Limb (tissue), 2 donors: Measurements from ENCODE around the gene BCL7C.
"Not testable (repeated sequence)": the region's sequence is repeated elsewhere in the genome, so short reads cannot be mapped to it uniquely, and the experiment has no call there.

Experiments used
- DNase-seq, 2 donors: peaks; one replicate each; pipeline ENCODE4 v3.0.0-alpha.2; 2016; ENCODE audit errors: extremely low spot score in 2 of 2

The BCL7C gene

DNA sequence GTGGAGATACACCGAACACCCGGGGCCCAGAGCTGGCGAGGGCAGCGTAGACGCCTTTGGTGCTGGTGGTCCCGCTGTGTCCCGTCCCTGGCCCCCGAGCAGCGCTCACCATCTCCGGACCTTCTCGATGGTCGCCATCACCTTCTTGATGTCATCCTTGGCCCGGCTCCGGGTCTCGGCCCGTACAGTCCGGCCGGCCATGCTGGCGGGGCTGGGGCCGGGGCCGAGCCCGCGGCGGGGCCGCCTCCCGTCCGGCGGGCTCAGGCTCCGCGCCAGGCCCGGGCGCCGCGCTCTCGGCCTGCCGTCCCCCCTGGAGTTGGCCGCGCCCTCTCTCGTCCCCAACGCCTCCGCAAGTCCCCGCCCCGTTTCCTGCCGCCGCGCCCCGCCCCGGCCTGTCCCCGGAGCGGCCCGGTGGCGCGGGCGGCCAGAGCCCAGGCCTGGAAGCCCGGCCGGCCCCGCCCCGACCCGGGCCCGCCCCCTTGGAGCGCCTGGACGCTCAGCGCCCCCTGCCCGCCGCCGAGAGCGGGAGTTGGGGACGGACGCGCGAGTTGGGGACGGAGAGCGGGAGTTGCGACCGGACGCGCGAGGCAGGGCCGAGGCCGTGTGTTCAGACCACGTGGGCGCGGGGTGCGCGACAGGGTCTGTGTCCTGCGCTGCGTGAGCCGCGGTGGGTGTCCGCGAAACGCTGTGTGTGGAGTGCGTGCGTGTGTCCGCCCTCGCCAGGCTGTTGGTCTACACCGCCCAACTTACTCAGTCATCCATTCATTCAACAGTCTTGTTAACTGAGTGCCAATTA is at the start of gene BCL7C:
BCL7C (minus strand) TSS at position 334 of the 796 bp plus-strand sequence; CDS start at position 201, 133 bp downstream.
- DNase-seq, result peak; percentile 83 to 92

DNA sequence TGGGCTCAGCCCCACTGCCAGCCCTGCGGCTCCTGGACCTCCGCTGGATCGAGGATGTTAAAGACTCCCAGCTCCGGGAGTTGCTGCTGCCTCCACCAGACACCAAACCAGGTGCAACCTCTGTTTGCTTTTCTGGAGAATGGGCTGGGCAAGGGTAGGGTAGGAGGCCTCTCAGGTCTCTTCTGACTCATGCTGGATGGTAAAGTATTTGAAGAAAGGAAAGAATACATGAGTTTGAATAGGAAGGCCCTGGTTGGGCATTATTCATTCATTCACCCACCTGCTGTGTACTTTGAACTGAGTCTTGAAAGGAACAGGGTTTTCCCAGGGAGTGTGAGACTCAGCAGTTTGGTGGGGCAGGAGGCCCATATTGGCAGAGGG is 48.5 kb upstream of the BCL7C start:
- no peak for DNase-seq

DNA sequence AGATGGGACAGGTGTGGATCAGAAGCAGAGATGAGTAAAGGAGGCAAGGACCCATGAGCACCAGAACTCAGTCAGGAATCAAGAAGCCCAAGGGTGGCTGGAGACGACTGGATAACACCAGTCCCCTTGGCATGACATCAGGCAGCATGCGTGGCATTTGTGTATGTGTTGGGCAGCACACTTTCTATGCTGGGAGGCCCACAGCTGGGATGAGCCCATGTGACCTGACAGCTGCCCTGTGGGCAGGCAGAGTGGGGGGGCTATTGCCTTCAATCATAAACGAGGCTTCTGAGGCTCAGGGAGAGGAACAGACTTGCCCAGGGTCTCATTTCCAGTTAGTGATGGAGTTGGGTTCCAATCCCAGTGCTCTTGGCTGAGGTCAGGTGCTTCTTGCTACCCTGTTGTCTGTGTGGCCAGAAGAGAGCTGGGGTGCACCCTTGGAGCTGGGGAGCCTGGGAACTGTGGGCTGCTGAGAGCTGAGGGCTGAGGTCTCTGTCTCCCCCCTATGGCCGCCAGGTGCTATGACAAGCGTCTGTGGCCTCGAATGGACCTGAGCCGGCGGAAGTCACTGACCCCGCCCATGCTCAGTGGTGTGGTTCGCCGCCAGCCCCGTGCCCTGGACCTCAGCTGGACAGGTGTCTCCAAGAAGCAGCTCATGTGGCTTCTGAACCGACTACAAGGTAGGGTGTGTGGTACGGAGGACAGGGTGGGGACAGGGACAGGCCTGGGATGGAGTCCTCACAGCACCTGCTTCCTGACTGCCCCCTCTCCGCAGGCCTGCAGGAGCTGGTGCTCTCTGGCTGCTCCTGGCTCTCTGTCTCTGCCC is 47.9 kb upstream of the BCL7C start:
- peak; percentile 21 to 71 for DNase-seq

DNA sequence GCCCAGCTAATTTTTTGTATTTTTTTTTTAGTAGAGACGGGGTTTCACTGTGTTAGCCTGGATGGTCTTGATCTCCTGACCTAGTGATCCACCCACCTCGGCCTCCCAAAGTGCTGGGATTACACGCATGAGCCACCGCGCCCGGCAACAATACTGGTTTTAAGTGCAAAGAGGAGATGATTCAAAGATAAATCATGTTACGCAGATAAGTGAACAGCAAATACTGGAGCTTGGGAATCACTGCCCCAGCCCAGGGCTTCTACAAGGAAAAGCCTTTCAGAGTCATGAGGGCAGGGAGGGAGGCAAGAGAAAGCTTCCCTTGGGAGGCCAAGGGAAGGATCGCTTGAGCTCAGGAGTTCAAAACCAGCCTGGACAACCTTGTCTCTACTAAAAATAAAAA is 45.7 kb upstream of the BCL7C start:
- DNase-seq, result not testable (repeated sequence)

DNA sequence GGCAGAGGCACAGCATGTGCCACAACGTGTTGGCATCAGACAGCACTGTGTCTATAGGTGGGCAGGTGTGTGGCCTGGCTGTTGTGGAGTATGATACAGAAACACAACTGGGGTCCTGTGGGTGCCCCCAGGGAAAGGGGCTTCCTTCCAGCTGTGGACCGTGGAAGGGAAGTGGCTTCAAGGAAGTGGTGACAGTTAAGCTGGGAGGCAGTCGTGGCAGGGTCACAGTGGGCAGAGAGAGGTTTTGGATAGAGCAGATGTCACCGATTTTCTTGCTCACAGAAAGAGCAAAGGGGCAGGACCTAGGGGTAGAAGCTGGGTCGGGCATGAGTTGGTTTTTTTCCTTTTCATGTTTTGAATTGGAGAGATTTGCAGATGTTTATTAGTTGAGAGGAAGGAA is 43.8 kb upstream of the BCL7C start:
- no peak for DNase-seq

DNA sequence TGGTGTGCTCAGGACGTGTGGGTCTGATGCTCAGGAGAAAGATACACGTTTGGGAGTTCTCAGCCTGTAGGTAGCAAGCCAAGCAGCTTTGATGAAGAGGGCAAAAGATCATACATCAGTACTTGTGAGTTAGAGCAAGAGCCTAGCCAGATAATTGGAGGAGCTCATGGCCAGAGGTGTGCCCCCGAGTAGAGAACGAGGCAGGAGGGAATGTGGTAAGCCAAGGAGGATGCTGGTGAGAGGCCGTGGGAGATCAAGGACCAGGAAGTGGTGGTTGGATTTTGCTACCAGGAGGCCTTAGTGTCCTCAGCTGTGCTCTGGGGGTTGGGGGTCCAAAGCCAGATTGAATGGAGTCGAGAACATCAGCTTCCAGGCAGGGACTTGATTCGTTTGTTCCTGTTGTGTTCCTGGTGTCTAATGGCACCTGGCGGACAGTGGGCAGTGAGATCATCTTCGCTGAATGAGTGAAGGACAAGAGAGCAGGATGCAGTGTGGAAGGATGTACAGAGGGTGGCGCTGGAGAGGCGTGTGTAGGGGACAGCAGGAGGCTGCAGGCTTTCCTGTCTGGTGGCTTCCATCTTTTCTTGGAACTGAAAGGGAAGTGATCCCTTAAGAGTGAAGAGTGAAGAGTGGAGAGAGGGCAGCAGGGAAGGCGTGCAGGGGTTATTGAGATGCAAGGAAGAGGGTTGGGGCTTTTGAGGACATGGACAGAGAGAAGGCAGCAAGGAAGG is 41.1 kb upstream of the BCL7C start:
- no peak for DNase-seq

DNA sequence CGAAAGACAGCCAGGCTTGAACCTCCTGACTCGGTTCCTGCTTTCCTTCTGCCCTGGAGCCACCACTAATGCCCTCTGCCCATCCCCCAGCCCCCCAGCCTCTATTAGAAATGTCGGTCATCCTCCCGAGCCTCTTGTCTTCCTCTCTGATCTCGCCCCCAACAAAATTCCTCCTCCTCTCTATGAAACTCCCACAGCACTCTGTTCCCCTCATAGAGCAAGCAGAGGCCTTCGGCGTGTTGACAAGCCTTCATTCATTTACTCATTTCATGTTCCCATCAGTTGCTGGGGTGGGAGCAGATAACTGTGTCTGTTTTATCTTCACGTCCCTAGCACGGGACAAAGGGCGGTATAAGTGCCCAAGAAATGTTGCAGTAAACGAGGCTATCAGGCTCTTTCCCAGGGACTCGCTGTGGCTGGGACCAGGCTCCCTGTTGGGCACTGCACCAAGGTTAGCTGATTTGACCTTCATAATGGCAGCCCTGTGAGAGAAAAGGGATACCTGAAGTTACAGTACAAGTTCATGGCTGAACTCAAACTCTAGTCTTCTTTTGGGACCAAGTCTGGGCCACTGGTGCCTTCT is 37.3 kb upstream of the BCL7C start:
- no peak for DNase-seq

DNA sequence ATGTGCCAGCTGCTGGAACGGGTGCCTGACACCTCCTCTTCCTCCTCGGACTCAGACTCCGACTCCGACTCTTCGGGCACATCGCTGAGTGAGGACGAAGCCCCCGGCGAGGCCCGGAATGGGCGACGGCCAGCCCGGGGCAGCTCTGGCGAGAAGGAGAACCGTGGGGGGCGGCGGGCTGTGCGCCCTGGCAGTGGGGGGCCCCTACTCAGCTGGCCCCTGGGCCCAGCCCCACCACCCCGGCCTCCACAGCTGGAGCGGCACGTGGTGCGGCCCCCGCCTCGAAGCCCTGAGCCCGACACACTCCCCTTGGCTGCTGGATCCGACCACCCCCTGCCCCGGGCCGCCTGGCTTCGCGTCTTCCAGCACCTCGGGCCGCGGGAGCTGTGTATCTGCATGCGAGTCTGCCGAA is 36.3 kb upstream of the BCL7C start:
- DNase-seq, result no peak

DNA sequence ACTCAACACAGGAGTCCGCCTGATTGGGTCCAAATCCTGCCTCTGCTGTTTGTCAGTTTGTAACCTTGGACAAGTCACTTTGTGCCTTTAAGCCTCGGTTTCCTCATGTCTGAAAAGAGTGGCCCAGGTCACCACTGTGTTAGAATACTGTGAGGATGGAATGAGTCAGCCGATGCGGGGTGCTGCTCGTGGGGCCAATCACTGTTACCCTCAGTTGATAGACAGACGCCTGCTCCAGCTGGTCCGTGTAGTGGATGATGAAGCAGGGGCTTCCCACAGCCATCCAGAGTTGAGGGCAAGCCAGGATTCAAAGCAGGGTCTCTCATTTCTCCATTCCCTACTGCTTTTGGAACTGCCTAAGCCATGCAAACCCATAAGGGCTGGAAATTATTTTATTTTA is 35.3 kb upstream of the BCL7C start:
- DNase-seq, result no peak

DNA sequence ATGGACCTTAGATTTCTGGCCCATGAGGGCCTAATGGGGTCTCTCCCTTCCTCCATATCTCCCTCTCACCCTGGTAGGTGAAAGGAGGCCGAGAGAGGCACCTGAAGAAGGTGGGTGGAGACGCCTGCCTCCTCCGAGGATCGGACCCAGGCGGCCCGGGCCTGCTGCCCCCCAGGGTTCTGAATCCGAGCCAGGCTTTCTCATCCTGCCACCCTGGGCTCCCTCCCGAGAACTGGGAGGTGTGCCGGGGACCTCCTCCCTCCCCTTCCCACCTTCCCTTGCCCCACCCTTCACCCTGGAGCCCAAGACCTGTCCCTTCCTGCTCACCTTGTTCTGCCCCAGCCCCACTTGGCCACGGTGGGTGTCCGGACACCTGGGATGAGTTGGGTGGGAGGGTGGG is 34.5 kb upstream of the BCL7C start:
- peak in 1 of 2 donors; percentile 47 for DNase-seq

DNA sequence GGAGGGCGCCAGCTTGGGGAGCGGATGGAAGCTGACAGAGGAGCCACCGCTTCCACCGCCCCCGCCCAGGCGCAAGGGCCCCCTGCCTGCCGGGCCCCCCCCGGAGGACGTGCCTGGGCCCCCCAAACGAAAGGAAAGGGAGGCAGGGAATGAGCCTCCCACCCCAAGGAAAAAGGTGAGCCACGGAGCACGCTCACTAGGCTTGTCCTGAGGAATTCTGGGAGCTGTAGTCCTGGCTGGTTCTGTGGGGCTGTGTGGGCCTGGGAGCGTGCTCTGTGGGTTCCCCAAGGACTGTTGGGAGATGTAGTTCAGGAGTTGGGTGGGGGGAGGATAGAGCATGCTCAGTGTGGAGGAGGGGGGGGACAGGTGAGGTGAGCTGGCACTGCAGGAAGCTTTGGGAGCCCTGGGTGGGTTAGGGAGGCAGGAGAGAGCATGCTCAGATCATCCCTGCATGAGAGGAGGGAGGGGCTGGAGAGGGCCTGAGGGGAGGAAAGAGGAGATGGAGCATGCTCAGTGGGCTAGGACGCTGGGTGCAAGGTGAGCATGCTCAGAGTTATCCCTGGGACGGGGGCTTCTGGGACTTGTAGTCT is 34.0 kb upstream of the BCL7C start:
- DNase-seq, result peak; percentile 63 to 81

DNA sequence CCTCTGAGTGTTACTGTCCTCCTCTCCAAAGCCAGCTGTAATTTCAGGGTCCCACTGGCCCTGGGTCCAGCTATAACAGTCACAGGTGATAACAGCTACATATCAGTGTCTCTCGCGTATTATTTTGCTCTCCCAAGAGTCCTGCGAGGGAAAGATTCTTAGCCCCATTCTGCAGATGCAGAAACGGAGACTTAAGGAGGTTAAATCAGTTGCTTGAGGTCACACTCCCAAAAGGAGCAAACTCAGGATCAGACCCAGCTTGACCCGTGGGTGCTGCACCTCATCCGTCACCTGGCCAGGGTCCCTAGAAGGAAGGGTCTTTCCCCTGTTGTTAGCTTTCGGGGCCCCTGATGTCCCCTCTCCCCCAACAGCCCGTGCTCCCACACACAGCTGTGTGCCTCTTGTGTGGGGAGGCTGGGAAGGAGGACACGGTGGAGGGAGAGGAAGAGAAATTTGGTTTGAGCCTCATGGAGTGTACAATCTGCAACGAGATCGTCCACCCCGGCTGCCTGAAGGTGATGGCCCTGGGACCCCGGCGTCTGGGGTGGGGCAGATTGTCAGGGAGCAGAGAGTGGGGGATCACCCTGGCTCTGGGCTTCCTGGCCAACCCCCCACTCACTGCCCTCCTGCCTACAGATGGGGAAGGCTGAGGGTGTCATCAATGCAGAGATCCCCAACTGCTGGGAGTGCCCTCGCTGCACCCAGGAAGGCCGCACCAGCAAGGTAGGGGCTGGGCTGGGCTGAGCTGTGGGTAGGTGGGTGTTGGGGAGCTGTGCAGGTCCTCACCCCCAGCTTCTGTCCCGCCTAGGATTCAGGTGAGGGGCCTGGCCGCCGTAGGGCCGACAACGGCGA is 33.3 kb upstream of the BCL7C start:
- no peak for DNase-seq

DNA sequence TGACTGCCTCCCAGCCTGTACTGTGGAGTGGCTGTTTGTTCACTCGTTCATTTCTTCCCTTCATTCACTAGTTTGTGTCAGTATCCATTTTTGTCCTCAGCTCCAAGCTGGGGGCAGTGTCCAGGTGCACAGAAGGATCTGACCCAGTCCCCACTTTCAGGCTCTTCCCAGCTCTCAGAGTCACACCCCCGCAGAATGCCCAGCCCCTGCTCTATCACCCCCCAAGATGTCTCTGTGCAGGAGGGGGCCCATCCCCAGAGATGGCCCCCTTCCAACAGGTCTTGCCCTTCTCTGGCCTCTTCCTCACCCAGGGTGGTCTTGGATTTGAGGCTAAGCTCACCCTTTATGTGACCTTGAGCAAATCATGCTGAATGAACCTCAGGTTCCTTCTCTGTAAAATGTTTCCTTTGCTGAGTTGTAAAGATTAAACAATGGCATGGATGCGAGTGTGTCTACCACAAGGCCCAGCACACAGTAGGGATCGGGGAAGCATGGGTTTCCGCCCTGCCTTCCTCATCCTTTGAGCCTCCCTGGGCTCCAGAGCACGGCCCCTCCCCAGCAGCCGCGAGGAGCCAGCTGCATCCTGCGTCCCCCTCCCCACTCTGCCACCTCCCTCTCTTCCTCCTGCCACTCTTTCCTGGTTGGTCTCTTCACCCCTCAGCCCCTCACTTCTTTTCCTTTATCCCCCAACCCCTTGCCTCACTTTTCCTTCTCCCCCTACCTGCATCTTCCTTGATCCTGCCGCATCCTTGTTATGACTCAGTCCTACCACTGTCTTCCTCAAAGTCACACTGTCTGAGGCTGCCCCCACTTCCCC is 32.3 kb upstream of the BCL7C start:
- DNase-seq, result no peak

DNA sequence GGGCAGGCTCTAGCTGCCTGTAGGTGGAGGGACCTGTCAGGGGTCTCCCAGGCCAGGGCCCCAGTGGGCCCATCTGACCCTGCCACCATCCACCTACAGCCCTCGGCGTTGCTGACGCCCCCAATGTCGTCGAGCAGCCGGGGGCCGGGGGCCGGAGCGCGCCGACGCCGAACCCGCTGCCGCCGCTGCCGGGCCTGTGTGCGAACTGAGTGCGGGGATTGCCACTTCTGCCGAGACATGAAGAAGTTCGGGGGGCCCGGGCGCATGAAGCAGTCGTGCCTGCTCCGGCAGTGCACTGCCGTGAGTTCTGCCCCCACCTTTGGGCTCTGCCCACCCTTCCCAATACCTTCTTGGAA is 31.7 kb upstream of the BCL7C start:
- DNase-seq, result no peak

DNA sequence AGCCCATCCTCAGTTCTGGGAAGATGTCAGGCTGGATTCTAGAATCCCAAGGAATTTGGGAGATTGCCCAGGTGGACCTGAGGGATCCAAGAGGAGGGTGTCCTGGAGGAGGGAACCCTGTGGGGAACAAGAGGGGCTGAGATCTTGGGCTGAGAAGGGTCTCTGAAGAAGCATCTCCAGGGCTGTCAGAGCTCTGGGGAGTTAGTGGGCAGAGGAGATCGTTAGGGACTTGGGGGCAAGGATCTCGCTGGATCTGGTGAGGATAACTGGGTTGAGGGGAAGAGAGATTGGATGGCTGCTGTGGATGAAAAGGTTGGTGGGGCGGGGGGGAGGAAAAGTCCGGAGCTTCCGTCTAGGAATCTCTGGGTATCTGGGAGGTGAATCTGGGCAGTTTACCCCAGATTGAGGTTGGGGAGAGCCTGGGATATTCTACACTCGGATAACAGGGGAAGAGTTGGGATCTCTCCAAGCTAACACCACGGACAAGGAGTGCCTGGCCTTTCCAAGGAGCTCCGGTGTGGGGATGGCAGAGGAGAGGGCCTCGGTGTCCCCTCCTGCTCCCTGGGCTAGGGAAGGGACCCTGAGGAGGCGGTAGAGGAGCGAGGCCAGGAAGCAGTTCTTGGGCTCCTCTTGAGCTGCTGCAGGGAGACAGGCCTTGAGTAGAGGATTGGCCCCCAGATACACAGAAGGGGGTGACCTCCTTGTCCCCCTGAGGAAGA is 31.2 kb upstream of the BCL7C start:
- DNase-seq, result no peak

DNA sequence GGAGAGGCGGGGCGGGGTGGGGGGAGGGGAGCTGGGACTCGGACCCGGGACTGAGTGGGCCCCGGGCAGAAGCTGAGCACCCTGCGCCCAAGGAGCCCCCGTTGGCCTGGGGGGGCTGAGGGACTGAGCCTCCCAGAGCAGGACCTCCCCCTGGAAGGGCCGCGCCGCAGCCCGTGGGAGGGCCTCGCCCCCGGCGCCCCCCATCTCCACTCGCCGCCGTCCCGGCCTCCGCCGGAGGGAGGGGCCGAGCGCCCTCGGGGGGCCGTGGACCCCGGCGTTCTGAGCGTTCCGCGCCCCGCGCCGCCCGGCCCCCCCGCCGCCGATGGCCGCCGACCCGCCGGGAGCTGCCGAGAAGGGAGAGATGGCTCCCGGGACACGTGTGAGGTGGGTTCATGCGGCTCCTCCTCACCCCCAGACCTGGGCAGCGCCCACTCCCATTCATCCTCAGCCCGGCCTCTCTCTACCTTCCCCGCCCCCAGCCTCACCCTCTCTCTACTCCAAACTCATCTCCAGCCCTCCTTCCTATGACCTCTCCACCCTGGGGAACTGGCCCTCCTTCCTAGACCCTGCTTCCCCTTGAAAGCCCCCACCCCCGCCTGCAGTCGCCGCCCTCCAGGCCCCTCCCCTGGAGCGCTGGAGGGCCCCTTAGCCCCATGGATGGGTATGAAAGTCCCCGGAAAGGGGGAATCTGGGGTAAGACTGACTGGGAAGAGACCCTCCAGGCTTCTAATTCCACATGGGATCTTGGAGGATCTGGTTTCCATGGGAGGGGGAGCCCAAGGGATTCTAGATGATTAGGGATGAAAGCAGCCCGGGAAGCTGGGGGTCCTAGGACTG is 30.4 kb upstream of the BCL7C start:
- no peak for DNase-seq

DNA sequence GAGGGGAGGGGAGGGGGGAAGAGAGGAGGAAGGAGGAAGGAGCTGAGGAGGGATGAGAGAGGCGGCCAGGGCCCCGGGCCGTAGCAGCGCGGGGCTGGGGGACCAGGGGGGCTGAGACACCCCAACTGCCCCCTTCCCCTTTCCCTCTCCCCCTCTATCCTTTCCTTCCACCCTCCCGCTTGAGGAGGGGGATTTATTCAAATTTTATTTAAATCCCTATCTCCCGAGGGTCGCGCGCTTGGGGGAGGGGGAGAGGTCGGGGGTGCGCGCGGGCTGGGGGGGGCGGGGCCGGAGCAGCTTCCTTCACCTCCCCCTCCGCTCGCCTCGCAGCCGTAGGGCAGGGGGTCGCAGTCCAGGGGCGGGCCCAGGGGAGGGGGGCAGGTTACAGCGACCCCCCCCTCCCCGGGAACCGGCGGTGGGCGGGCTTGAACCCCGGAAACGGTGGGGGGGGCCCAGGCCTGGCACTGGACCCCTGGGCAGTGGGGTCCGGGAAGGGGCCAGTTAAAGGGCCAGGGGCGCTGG is 29.7 kb upstream of the BCL7C start, which contains the start of gene FBXL19:
FBXL19 (plus strand) TSS at position 19 of the 522 bp plus-strand sequence. CDS start 2,183 bp downstream, outside the sequence.
- peak in 1 of 2 donors; percentile 87 for DNase-seq
